RWPE1 (cell line): ENCODE data around the gene ARF5.

Experiments used
- CTCF ChIA-PET: fragments of 350-600 bp; sonication (Branson Sonifier 250); formaldehyde crosslinking; extraction: SDS; loops from one replicate; lab custom pipeline; 2021; lab: Yijun Ruan, JAX
- POLR2A ChIA-PET: fragments of 400-600 bp; formaldehyde crosslinking; extraction: SDS; loops from one replicate; lab custom pipeline; 2020; ENCODE audit warnings: antibody characterized with exemption; ENCODE audit not compliant: low non-redundant PET; lab: Yijun Ruan, JAX
- DNase-seq: peaks from one replicate; pipeline ENCODE4 v3.0.0; 2012; ENCODE audit warnings: low spot score
- H3K27ac ChIP-seq: fragments of 450-650 bp; 2 replicates; pipeline ENCODE4 v1.5.1; 2017
- TF ChIP-seq, protein P1 (sequence below): fragments of 450-650 bp; conservative IDR thresholded peaks from 2 replicates; pipeline ENCODE4 v1.5.1; 2017; ENCODE audit warnings: low read depth, mild to moderate bottlenecking

ARF5 gene

DNA sequence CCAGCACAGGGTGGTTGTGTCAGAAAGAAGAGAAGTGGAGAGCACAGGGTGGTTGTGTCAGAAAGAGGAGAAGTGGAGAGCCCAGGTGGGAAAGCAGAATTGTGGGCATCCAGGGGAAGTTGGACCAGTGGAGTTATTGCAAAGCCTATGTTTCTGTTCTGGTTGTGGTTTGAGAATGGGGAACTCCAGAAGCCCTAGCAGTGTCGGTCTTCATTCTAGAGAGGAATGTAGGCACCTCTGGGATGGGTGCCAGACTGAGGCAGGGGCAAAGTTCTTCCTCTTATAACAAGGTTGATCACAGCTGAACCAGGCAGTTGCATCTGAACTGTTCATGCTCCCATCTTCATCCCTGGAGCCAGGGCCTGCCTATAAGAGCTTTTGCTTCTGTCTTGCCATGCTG is 6.3 kb downstream of the ARF5 start:
- ChIA-PET POLR2A (no interaction called here), CTCF (no interaction called here)
- no peak overlapping the region for H3K27ac ChIP-seq
- DNase-seq = no peak
- TF ChIP-seq, protein P1, sequence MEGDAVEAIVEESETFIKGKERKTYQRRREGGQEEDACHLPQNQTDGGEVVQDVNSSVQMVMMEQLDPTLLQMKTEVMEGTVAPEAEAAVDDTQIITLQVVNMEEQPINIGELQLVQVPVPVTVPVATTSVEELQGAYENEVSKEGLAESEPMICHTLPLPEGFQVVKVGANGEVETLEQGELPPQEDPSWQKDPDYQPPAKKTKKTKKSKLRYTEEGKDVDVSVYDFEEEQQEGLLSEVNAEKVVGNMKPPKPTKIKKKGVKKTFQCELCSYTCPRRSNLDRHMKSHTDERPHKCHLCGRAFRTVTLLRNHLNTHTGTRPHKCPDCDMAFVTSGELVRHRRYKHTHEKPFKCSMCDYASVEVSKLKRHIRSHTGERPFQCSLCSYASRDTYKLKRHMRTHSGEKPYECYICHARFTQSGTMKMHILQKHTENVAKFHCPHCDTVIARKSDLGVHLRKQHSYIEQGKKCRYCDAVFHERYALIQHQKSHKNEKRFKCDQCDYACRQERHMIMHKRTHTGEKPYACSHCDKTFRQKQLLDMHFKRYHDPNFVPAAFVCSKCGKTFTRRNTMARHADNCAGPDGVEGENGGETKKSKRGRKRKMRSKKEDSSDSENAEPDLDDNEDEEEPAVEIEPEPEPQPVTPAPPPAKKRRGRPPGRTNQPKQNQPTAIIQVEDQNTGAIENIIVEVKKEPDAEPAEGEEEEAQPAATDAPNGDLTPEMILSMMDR = no peak

DNA sequence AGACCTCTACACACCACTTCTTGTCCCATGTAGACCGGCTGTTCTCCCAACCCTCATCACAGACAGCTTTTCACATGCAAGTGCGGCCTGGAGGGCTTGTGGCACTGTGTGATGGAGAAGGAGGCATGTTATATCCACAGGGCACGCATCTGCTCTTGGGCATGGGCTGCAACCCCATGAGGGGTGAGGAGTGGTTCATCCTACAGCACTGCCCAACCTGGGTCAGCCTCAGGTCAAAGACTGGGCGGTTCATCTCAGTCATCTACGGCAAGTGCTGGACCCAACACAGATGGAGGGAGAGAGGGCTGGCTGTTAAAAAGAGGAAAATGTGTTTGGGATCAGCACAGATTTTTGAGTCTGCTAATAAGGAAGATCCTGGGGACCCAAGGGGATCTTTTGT is 7.5 kb downstream of the ARF5 start:
- ChIA-PET CTCF (no interaction called here), POLR2A (no interaction called here)
- TF ChIP-seq, protein P1 = no peak
- no peak for DNase-seq
- no peak overlapping the region for H3K27ac ChIP-seq

DNA sequence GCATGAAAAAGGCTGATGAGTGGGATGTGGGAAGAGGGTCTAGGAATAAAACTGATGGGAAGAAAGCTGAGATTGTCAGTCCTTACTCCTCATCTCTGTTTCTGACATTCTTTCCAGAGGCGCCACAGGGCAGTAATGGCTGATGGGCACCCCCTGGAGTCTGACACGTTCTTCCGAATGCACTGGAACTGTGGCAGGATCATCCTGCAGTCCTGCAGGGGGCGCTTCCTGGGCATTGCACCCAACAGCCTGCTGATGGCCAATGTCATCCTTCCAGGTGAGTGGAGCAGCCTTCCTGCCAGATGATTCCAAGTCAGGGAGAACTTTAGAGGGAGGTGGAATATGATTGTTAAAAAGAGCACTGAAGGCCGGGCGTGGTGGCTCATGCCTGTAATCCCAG is 10.1 kb downstream of the ARF5 start:
- no peak for DNase-seq
- ChIA-PET POLR2A (no interaction called here), CTCF (no interaction called here)
- H3K27ac ChIP-seq = no peak overlapping the region
- TF ChIP-seq, protein P1 = no peak

DNA sequence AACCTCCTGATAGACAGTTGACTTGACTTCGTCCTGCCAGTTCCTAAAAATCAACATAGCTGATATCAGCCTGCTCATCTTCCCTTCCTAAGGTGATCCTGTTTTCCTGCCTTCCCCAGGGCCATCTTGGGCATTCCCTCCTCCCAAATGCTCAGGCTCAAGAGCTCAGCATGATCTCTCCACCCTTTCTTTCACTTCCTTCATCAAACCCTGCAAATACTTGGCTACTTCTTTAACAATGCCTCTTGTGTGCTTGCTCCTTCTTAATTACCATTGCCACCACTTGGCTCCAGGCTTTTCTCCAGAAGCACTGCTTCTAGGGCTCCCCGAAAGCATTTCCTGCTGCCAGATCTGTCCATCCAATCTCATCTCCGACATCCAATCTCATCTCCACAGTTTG is 12.7 kb downstream of the ARF5 start:
- H3K27ac ChIP-seq = no peak overlapping the region
- no peak for DNase-seq
- CTCF ChIA-PET = interaction anchor here (0.6 to 0.7 kb wide), 2 partner anchors 14 to 69 kb away, joined by 3 to 5 read pairs; no protein-coding TSS in a partner anchor
- TF ChIP-seq, protein P1 = no peak
- POLR2A ChIA-PET = no interaction called here

DNA sequence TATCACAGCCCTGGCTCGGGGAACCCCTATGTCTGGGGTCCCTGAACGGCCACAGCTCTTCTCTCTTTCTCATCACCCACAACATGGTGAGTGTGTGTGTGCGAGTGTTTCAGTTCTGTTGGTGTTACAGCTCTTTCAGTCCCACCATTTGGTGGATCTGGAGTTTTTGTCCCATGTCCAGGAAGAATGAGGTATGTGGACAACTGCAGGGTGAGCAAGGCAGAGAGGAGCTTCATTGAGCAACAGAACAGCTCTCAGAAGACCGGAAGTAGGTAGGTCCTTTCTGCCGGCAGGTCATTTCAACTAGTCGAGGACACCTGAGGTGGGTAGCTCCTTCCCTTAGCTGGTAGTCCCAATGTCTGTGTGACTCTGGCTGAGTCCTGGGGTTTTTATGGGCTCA is 20.2 kb downstream of the ARF5 start:
- TF ChIP-seq, protein P1 = no peak
- ChIA-PET POLR2A (no interaction called here), CTCF (no interaction called here)
- DNase-seq = no peak
- no peak overlapping the region for H3K27ac ChIP-seq

DNA sequence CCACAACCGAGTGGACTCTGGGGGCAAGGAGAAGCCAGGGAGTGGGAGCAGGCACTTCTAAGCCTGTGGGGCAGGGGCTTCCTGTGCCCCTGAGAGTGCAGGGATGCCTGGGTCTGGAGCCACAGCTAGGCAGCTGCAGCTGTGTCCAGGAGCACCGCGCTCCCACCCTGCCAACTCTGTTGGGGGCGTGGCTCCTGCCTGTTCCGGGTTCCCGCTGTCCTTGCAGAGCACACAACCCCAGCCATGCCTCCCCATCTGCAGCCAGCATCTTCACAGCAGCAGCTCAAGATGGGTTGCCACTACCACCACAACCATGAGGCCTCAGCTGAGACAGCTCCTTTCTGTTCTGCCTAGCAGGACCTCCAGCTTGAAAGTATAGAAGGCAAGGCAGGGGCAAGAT is 21.1 kb downstream of the ARF5 start:
- TF ChIP-seq, protein P1 = no peak
- no peak overlapping the region for H3K27ac ChIP-seq
- no peak for DNase-seq
- ChIA-PET POLR2A (no interaction called here), CTCF (no interaction called here)

DNA sequence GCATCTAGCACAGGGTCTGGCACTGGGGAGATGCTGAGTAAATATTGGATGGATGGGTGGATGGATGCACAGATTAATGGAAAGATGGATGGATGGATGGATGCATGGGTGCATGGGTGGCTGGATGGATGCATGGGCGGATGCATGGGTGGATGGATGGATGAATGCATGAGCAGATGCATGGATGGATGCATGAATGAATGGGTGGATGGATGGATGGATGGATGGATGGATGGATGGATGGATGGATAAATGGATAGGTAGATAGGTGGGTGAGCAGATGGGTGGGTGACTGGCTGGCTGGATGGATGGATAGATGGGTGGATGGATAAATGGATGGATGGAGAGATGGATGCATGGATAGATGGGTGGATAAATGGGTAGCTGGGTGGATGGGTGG is 24.1 kb downstream of the ARF5 start:
- H3K27ac ChIP-seq = no peak overlapping the region
- DNase-seq = no peak
- TF ChIP-seq, protein P1 = no peak
- ChIA-PET CTCF (no interaction called here), POLR2A (no interaction called here)
